Islet precursor cell (in vitro differentiated cells): Measurements from ENCODE around the gene AQR.
A peak's percentile ranks its signal among the peaks of the same experiment; 100 is the strongest.

Experiments
- DNase-seq: peaks from one replicate; pipeline ENCODE4 v3.0.0-alpha.2; 2018

The AQR gene

GRCh38 chr15:34869110-34869509, 100.4 kb downstream of the AQR start:
- DNase-seq: no peak

GRCh38 chr15:34865531-34865930, 104.0 kb downstream of the AQR start:
- DNase-seq: no peak

GRCh38 chr15:34861214-34861613, 108.3 kb downstream of the AQR start:
- DNase-seq: no peak

- DNase-seq: no peak
Observed at GRCh38 chr15:34855893-34856292, 113.6 kb downstream of the AQR start.

- DNase-seq: no peak
Observed at GRCh38 chr15:34855413-34855812, 114.1 kb downstream of the AQR start.

GRCh38 chr15:34854232-34854631, 115.3 kb downstream of the AQR start:
- DNase-seq: no peak

GRCh38 chr15:34853001-34853758, 116.4 kb downstream of the AQR start:
- DNase-seq: no peak

- DNase-seq: no peak
Observed at GRCh38 chr15:34851751-34852150, 117.8 kb downstream of the AQR start.

- no peak for DNase-seq
Observed at GRCh38 chr15:34851007-34851406, 118.5 kb downstream of the AQR start.

GRCh38 chr15:34850121-34850520, 119.4 kb downstream of the AQR start:
- no peak for DNase-seq

- no peak for DNase-seq
Observed at GRCh38 chr15:34849364-34849959, 120.1 kb downstream of the AQR start.

GRCh38 chr15:34847598-34847997, 121.9 kb downstream of the AQR start:
- DNase-seq: no peak

- no peak for DNase-seq
Observed at GRCh38 chr15:34841262-34841725, 128.2 kb downstream of the AQR start.

GRCh38 chr15:34838282-34838681, 131.3 kb downstream of the AQR start:
- DNase-seq: no peak

GRCh38 chr15:34837246-34838016, 132.1 kb downstream of the AQR start:
- DNase-seq: peak; percentile 93

GRCh38 chr15:34828145-34828911, 141.2 kb downstream of the AQR start:
- DNase-seq: no peak

GRCh38 chr15:34821831-34822230, 147.7 kb downstream of the AQR start:
- DNase-seq: no peak

- DNase-seq: no peak
Observed at GRCh38 chr15:34820110-34820509, 149.4 kb downstream of the AQR start.

GRCh38 chr15:34818526-34818925, 151.0 kb downstream of the AQR start:
- DNase-seq: no peak

GRCh38 chr15:34815836-34816235, 153.7 kb downstream of the AQR start:
- no peak for DNase-seq

GRCh38 chr15:34813446-34814190, 155.9 kb downstream of the AQR start:
- DNase-seq: peak; percentile 69

- DNase-seq: peak; percentile 93
Observed at GRCh38 chr15:34812868-34813365, 156.6 kb downstream of the AQR start.
